ENCODE measurements around the gene NIF3L1. TPM values are rescaled to one million over a fixed set of nuclear protein-coding genes. Genes with fewer than 3 reads are reported as not detected.

NIF3L1 gene
- total and polyA plus RNA-seq, 10 of the 15 experiments (the other 5 are each of a cell fraction or from before 2014, with no cell fraction given), result 27.6 to 95.9 (median 53.8) TPM

DNA sequence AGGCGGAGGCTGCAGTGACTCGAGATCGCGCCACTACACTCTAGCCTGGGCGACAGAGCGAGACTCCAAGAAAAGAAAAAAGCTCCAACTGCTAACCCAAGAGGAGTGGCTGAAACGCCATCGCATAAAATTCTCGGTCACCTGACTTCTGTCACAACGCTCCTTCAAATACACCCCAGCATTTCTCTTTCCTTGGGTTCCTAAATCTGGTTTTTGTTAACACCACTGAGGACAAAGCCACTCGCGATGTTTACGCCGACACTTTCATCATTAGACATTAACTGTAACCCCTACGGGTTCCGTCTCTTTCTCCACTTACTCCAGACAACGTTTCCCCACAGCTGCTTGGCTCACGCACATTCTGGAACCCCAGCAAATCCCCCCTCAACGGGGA, 25.4 kb upstream of the NIF3L1 start (continued):
- TF ChIP-seq ZNF592 (IDR thresholded peaks at IDR 0.05), result no peak
- TF ChIP-seq BHLHE40 (IDR thresholded peaks at IDR 0.05; ENCODE audit: borderline replicate concordance in 1 of 2, low read depth in 2 of 2, low read length in 1 of 2), result no peak; a peak in 1 of 4 replicates
- no peak for TF ChIP-seq ASH2L (IDR thresholded peaks at IDR 0.05; ENCODE audit: borderline replicate concordance, low read depth)
- TF ChIP-seq MTA2 (IDR thresholded peaks at IDR 0.05; ENCODE audit: low read depth), result no peak
- no peak for TF ChIP-seq DPF2 (IDR thresholded peaks at IDR 0.05)
- TF ChIP-seq RAD51 (IDR thresholded peaks at IDR 0.05), result peak; percentile 75
- no peak for TF ChIP-seq IKZF1 (conservative IDR thresholded peaks at IDR 0.05)
- TF ChIP-seq ZNF274 (IDR thresholded peaks at IDR 0.05; ENCODE audit: insufficient read depth, insufficient read length), result no peak
- TF ChIP-seq RUNX3 (IDR thresholded peaks at IDR 0.05; ENCODE audit: low read length), result peak; percentile 46; the same call in 1 of the 2 replicates
- TF ChIP-seq MTA3 (IDR thresholded peaks at IDR 0.05; ENCODE audit: borderline replicate concordance, low read length), result peak; percentile 73; the same call in 1 of the 2 replicates
- TF ChIP-seq RELB (IDR thresholded peaks at IDR 0.05; ENCODE audit: low read depth), result no peak
- TF ChIP-seq TCF3 (IDR thresholded peaks at IDR 0.05; ENCODE audit: borderline replicate concordance, insufficient read depth, low read depth, low read length), result no peak
- TF ChIP-seq STAT1 (conservative IDR thresholded peaks at IDR 0.05), result no peak
- TF ChIP-seq EP300 (IDR thresholded peaks at IDR 0.05; ENCODE audit: borderline replicate concordance in 1 of 2, control insufficient read depth in 1 of 2, low read depth in 2 of 2, low read length in 2 of 2), result no peak
- TF ChIP-seq POLR2AphosphoS5 (IDR thresholded peaks at IDR 0.05; ENCODE audit: low read length), result no peak
- TF ChIP-seq NBN (IDR thresholded peaks at IDR 0.05), result no peak
- no peak for TF ChIP-seq JUNB (IDR thresholded peaks at IDR 0.05)
- no peak for TF ChIP-seq NR2C1 (IDR thresholded peaks at IDR 0.05)
- TF ChIP-seq NFYA (IDR thresholded peaks at IDR 0.05; ENCODE audit: borderline replicate concordance, low read depth, low read length), result no peak
- TF ChIP-seq SREBF2 (IDR thresholded peaks at IDR 0.05; ENCODE audit: low read length), result no peak
- no peak for TF ChIP-seq TCF7 (IDR thresholded peaks at IDR 0.05; ENCODE audit: borderline replicate concordance)
- TF ChIP-seq E2F8 (IDR thresholded peaks at IDR 0.05; ENCODE audit: low read depth, partially characterized antibody), result peak; percentile 41
- TF ChIP-seq SMAD1 (IDR thresholded peaks at IDR 0.05; ENCODE audit: low read depth, partially characterized antibody), result peak; percentile 64
- TF ChIP-seq BACH1 (IDR thresholded peaks at IDR 0.05; ENCODE audit: borderline replicate concordance), result 0 out of 2 replicates have a peak, but pooled peaks have one; percentile 13
